Measurements from ENCODE around the gene TRABD. TPM values are rescaled to one million over a fixed set of nuclear protein-coding genes. Genes with fewer than 3 reads are reported as not detected.
A peak's percentile ranks its signal among the peaks of the same experiment; 100 is the strongest.

Gene TRABD
- total RNA-seq, 3 donors from 2014 or later: 36.8 to 52.6 (median 42.7) TPM

DNA sequence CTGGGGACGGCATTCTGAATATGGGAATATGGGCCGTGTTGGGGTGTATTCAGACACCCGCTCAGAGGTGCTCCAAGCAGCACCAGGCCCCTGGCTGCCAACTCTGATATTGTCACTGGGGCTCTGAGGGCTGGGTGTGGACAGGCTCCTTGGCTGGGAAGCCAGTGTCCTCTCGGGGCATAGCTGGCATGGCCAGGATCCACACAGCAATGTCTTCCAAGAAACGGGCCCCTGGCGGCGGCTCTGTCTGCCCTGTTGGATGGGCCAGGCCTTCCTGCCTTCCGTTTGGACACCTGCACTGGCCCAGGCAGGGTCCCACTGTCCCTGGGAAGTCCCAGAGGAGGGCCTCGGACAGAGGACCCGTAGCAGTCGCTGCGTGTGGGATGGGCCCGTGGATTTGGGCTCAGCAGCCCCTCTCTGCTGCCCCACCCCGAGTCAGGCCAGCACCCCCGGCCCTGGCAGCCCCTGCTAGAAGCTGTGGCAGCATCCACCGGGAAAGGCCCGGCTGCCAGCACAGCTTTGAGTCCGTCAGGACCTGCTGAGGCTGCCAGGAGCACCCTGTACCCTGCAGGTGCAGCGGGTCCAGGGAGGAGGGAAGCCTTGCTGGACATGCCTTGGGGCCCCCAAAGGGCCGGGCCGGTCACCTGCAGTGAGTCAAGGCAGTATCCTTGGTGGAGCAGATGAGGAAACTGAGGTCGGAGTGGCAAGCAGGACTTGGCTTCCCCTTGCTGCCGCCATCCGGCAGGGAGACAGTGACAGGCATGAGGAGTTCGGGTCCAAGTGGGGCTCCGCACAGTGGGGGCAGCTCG lies 11.1 kb upstream of the TRABD start:
- peaks cover 2% of the 10 kb centered on the region for H3K4me1 ChIP-seq (ENCODE audit: low read depth)
- DNase-seq (peak in 1 of 3 donors; percentile 42), ATAC-seq (no peak)
- TF ChIP-seq CTCF (IDR thresholded peaks at IDR 0.05): no peak
- no peaks in the 10 kb centered on the region for H3K9me3 ChIP-seq
- H3K4me3 ChIP-seq: no peak overlapping the region
- intact Hi-C loops (cut with DNase I, micrococcal nuclease): no loop called here
- no peaks in the 10 kb centered on the region for H3K36me3 ChIP-seq (ENCODE audit: low read depth)

- Histone ChIP-seq H3K9me3 (no peaks in the 10 kb centered on the region), H3K36me3 (ENCODE audit: low read depth) (no peaks in the 10 kb centered on the region), H3K4me3 (no peak overlapping the region), H3K4me1 (ENCODE audit: low read depth) (peaks cover 2% of the 10 kb centered on the region)
- no peak for ATAC-seq
- DNase-seq: no peak
- no peak for TF ChIP-seq CTCF (IDR thresholded peaks at IDR 0.05)
- intact Hi-C loops (cut with DNase I, micrococcal nuclease): no loop called here
Observed at GRCh38 chr22:50175191-50175461, 10.6 kb upstream of the TRABD start.

GRCh38 chr22:50175921-50176849 lies 9.5 kb upstream of the TRABD start:
- intact Hi-C loops (cut with DNase I, micrococcal nuclease): no loop called here
- H3K4me3 ChIP-seq: no peak overlapping the region
- no peak for TF ChIP-seq CTCF (IDR thresholded peaks at IDR 0.05)
- H3K9me3 ChIP-seq: no peaks in the 10 kb centered on the region
- no peaks in the 10 kb centered on the region for H3K36me3 ChIP-seq (ENCODE audit: low read depth)
- H3K4me1 ChIP-seq (ENCODE audit: low read depth): no peaks in the 10 kb centered on the region
- peak in 1 of 3 donors; percentile 40 for DNase-seq
- ATAC-seq: no peak

DNA sequence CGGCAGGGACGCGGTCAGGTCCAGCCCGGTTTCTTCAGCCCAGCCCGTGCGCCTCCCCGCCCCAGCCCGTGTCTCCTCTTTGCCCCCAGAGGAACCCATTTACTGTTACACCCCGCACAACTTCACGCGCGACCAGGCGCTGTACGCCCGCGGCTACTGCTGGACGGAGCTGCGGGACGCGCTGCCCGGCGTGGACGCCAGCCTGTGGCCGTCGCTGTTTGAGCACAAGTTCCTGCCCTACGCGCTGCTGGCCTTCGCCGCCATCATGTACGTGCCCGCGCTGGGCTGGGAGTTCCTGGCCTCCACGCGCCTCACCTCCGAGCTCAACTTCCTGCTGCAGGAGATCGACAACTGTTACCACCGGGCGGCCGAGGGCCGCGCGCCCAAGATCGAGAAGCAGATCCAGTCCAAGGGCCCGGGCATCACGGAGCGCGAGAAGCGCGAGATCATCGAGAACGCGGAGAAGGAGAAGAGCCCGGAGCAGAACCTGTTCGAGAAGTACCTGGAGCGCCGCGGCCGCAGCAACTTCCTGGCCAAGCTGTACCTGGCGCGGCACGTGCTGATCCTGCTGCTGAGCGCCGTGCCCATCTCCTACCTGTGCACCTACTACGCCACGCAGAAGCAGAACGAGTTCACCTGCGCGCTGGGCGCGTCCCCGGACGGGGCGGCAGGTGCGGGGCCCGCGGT lies 8.7 kb upstream of the TRABD start:
- DNase-seq: peak in 1 of 3 donors; percentile 48
- no peaks in the 10 kb centered on the region for H3K9me3 ChIP-seq
- H3K4me1 ChIP-seq (ENCODE audit: low read depth): no peaks in the 10 kb centered on the region
- ATAC-seq: no peak
- no peak overlapping the region for H3K4me3 ChIP-seq
- no peaks in the 10 kb centered on the region for H3K36me3 ChIP-seq (ENCODE audit: low read depth)
- intact Hi-C loops (cut with DNase I, micrococcal nuclease): no loop called here
- no peak for TF ChIP-seq CTCF (IDR thresholded peaks at IDR 0.05)

GRCh38 chr22:50177537-50178470 lies 7.9 kb upstream of the TRABD start:
- intact Hi-C loops (cut with DNase I, micrococcal nuclease): no loop called here
- H3K36me3 ChIP-seq (ENCODE audit: low read depth): no peaks in the 10 kb centered on the region
- no peaks in the 10 kb centered on the region for H3K9me3 ChIP-seq
- no peak overlapping the region for H3K4me3 ChIP-seq
- DNase-seq: peak in 1 of 3 donors; percentile 40
- no peak for ATAC-seq
- H3K4me1 ChIP-seq (ENCODE audit: low read depth): no peaks in the 10 kb centered on the region
- no peak for TF ChIP-seq CTCF (IDR thresholded peaks at IDR 0.05)
